ENCODE measurements around the gene STAM.
"Not testable (repeated sequence)": the region's sequence is repeated elsewhere in the genome, so short reads cannot be mapped to it uniquely, and the experiment has no call there.

Gene STAM

GRCh38 chr10:17682236-17682946, 38.4 kb downstream of the STAM start:
- DNase-seq = no peak

DNA sequence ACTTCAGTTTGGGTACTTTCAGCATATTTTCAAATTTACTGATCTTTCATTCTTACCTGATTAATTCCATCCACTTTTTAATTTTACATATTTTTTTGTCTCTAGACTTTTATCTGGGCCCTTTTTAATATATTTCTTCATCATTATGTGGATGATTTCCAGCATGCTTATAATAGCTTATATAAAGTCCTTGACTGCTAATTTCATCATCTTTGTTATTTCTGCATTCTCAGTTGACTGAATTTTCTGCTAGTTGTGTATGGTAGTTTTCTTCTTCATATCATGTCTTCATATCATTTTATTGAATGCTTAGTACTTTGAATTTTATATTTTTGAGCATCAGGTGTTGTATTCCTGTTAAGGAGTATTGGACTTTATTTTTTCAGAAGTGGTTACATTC, 39.6 kb downstream of the STAM start:
- DNase-seq = no peak

DNA sequence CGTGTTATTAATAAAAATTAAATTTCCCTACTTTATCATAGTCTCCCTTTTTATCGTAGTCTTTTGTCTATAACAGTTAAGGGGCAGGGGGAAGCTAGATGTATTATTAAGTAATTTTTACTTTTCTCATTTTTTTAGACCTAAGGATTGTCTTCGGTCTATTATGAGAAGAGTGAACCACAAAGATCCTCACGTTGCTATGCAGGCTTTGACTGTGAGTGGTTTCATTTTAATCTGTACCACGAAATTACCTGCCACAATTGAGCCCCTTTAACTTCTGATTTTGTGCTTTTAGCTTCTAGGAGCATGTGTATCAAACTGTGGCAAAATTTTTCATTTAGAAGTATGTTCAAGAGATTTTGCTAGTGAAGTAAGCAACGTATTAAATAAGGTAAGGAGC, 40.6 kb downstream of the STAM start:
- no peak for DNase-seq

GRCh38 chr10:17685233-17685840, 41.4 kb downstream of the STAM start:
- DNase-seq = no peak

GRCh38 chr10:17687117-17687831, 43.3 kb downstream of the STAM start:
- DNase-seq = no peak

DNA sequence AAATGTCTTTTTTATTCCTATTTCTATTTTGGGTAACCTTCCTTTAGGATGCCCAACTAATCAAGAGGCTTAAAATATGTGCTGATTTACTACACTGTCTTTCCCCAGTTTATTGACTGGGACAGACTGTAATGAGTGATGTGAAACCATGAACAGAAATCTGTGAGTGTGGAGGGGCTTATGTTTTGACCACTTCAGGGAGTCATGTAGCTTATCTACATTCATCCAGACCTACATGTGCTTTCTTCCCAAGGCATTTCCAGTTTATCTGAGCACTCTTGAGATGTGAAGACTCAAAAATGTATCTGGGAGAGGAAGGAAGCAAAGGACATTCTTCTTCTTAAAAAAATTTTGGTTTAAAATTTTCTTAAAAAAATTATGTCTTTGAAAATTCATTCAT, 45.2 kb downstream of the STAM start:
- no peak for DNase-seq

DNA sequence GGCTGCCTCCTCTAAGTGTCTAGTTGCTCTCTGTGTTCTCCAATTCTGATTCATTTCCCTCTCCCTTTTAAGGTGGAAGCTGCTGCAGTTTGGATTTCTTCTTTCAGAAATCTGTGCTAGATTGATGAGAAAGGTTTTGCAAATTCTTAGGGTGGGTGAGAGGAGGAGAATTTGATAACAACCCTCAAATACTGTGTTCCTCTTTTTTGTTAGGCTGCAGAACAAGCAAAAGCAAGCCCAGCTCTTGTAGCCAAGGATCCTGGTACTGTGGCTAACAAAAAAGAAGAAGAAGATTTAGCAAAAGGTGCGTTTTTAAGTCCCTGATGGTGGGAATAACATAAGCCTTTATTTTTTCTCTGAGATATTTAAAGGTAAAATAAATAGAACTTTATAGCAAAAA, 49.1 kb downstream of the STAM start:
- no peak for DNase-seq

GRCh38 chr10:17698696-17699095, 54.7 kb downstream of the STAM start:
- DNase-seq = no peak

GRCh38 chr10:17701301-17701700, 57.4 kb downstream of the STAM start:
- no peak for DNase-seq

DNA sequence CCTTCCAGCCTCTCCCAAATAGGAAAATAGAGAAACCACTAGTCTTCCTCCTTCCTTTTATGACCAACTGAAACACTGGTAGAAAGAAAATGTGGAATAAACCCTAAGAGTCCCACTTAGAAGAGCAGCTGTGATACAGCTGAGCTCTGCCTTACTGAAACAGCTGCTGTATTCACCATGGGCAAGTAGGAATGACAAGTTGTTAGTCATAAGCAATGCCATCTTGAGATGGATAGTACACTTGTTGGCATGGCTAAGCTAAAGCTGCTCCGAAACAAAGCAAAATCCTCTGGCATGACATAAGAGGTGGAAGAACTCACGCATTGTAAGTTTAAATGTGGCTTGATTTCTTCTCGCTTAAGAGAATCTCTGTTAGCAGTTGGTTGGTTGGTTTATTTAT, 59.8 kb downstream of the STAM start:
- DNase-seq = no peak

GRCh38 chr10:17708821-17709220, 64.9 kb downstream of the STAM start:
- DNase-seq = no peak

GRCh38 chr10:17709492-17709891, 65.5 kb downstream of the STAM start:
- DNase-seq = no peak

GRCh38 chr10:17710181-17710580, 66.2 kb downstream of the STAM start:
- no peak for DNase-seq

- DNase-seq = no peak
Measured at GRCh38 chr10:17712053-17712452, 68.1 kb downstream of the STAM start.

GRCh38 chr10:17712717-17713471, 68.9 kb downstream of the STAM start:
- no peak for DNase-seq

- DNase-seq = no peak
Measured at GRCh38 chr10:17713758-17714157, 69.8 kb downstream of the STAM start.

DNA sequence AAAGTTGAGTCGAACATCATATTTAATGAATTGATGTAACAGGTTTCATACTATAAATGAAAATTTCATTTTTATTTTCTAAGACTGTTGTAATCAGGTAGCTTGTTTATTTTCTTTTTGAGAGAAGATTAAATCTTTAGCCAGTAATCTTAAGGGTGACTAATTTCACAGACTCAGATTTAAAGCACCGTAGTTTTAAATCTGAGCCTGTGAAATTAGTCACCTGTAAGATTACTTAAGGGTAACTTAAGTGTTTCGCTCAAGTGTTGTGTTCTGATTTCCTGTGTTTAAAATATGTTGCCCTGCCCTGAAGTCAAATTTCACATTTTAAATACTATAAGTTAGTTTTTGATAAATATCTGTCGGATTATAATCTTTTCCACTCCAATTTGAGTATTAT, 72.2 kb downstream of the STAM start:
- no peak for DNase-seq

DNA sequence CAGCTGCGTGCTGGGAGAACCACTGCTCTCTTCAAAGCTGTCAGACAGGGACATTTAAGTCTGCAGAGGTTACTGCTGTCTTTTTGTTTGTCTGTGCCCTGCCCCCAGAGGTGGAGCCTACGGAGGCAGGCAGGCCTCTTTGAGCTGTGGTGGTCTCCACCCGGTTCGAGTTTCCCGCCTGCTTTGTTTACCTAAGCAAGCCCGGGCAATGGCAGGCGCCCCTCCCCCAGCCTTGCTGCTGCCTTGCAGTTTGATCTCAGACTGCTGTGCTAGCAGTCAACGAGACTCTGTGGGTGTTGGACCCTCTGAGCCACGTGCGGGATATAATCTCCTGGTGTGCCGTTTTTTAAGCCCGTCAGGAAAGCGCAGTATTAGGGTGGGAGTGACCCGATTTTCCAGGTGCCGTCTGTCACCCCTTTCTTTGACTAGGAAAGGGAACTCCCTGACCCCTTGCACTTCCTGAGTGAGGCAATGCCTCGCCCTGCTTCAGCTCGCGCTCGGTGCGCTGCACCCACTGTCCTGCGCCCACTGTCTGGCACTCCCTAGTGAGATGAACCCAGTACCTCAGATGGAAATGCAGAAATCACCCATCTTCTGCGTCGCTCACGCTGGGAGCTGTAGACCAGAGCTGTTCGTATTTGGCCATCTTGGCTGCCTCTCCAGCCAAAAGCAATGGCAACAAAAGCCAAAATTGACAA, 78.5 kb downstream of the STAM start:
- not testable (repeated sequence) for DNase-seq

DNA sequence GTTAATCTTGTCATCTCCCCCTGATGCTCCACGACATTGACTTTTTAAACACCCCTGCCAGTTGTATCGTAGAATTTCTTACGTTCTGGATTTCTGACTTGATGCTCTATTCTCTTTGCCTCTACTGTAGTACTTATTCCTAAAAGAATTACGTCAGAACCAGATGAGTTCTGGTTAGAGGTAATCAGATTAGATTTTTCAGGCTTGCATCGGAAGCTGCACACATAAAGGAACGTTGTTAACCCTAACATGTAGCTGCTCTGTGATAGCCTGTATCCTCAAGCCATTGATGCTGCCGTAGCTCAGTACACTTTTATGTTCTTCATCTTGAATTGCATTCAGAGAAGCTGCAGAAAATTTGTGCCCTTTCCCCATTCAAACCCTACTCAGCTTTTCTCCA, 81.8 kb downstream of the STAM start:
- DNase-seq = no peak

GRCh38 chr10:17729630-17730029, 85.7 kb downstream of the STAM start:
- DNase-seq = no peak

DNA sequence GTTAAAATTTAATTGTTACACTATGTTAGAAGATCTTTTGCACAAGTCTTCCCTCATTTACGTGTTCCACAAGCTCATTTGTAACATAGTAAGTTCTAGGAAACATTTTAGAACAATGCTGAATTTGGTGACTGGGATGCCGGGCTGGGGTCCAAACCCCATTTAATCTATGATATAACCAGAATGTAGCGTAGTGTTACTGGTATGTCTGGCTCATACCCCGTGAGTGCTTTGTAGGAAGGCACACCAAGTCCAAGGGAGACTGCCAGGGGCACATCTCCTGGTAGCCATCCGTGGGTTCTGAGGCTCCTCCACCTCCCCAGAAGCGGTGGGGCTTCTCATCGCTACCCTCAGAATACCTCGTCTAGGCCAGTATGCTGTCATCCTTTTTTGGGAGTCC, 86.7 kb downstream of the STAM start:
- no peak for DNase-seq

- DNase-seq = no peak
Measured at GRCh38 chr10:17731331-17732020, 87.5 kb downstream of the STAM start.

Measured in cortex of kidney (tissue), 1 donor.